ENCODE results near the gene EPX.

- TF ChIP-seq, protein P1, sequence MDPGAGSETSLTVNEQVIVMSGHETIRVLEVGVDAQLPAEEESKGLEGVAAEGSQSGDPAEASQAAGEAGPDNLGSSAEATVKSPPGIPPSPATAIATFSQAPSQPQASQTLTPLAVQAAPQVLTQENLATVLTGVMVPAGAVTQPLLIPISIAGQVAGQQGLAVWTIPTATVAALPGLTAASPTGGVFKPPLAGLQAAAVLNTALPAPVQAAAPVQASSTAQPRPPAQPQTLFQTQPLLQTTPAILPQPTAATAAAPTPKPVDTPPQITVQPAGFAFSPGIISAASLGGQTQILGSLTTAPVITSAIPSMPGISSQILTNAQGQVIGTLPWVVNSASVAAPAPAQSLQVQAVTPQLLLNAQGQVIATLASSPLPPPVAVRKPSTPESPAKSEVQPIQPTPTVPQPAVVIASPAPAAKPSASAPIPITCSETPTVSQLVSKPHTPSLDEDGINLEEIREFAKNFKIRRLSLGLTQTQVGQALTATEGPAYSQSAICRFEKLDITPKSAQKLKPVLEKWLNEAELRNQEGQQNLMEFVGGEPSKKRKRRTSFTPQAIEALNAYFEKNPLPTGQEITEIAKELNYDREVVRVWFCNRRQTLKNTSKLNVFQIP (CRISPR knock-in tag; IDR thresholded peaks at IDR 0.05; ENCODE audit: borderline replicate concordance, low read depth), result no peak
- TF ChIP-seq SNAI2 (CRISPR knock-in tag; IDR thresholded peaks at IDR 0.05), result no peak
- TF ChIP-seq BACH2 (CRISPR knock-in tag; IDR thresholded peaks at IDR 0.05; ENCODE audit: borderline replicate concordance), result no peak
Measured at GRCh38 chr17:58207451-58207850, 14.9 kb downstream of the EPX start.

Measured in SK-N-SH treated with all-trans-retinoic acid at 6 μM for 48 hours (cell line).